Gastroesophageal sphincter (tissue), 4 donors: ENCODE data around the gene SLC5A7. TPM values are rescaled to one million over a fixed set of nuclear protein-coding genes. Genes with fewer than 3 reads are reported as not detected.

Source experiments
- ATAC-seq: fragments of 150-250 bp; one replicate; pipeline ENCODE4 v1.9.1; 2016; ENCODE audit warnings: mild to moderate bottlenecking, moderate library complexity
- H3K27ac ChIP-seq, 4 donors: fragments of 200-600 bp; sonication (generic) in 3 of 4; 1 replicate in 3 of 4; 2 replicates in 1 of 4; pipeline ENCODE4 v1.5.1; 2016 to 2019
- H3K27me3 ChIP-seq: fragments of 200-600 bp; sonication (generic); one replicate; pipeline ENCODE4 v1.5.1; 2019
- H3K36me3 ChIP-seq, 2 donors: fragments of 200-600 bp; sonication (generic); one replicate each; pipeline ENCODE4 v1.5.1; 2019; ENCODE audit warnings: control low read depth in 1 of 2
- H3K4me1 ChIP-seq, 3 donors: fragments of 200-600 bp; sonication (generic); 1 replicate in 2 of 3; 2 replicates in 1 of 3; pipeline ENCODE4 v1.5.1; 2016 to 2019; ENCODE audit warnings: control low read depth in 2 of 3
- H3K4me3 ChIP-seq, 2 donors: fragments of 200-600 bp; sonication (generic); one replicate each; pipeline ENCODE4 v1.5.1; 2019; ENCODE audit warnings: mild to moderate bottlenecking in 1 of 2, moderate library complexity in 1 of 2
- H3K9me3 ChIP-seq, 3 donors: fragments of 200-600 bp; sonication (generic); one replicate each; pipeline ENCODE4 v1.5.1; 2017 to 2019; ENCODE audit warnings: control low read depth in 2 of 3
- EP300 ChIP-seq: sonication (generic); formaldehyde crosslinking; IDR thresholded peaks from one replicate; pipeline ENCODE4 v1.6.1; 2017; ENCODE audit warnings: antibody characterized with exemption, mild to moderate bottlenecking
- POLR2A ChIP-seq, 2 donors: fragments of 450-650 bp; IDR thresholded peaks; one replicate each; pipeline ENCODE4 v1.6.1; 2017; ENCODE audit warnings: antibody characterized with exemption in 2 of 2, mild to moderate bottlenecking in 2 of 2, moderate library complexity in 1 of 2
- POLR2AphosphoS5 ChIP-seq: sonication (generic); formaldehyde crosslinking; IDR thresholded peaks from one replicate; pipeline ENCODE4 v1.6.1; 2017; ENCODE audit warnings: antibody characterized with exemption
- WGBS, 2 donors: methylation state at CpG; one replicate each; pipeline ENCODE4 v1.1.5; 2018; ENCODE audit warnings: low coverage in 1 of 2; 5-methylcytosine and 5-hydroxymethylcytosine counted together
- total RNA-seq, 4 donors: library from RNA; depleted of rRNA; stranded (reverse); fragments of >200 nt; gene quantifications; one replicate each; pipeline ENCODE4 v1.1.0, GENCODE V29; 2016
- TF ChIP-seq, protein P1 (sequence below), 4 experiments: fragments of 200-600 bp in 2 of 4; fragments of 450-650 bp in 2 of 4; sonication (generic) in 1 of 4; IDR thresholded peaks; one replicate each; pipeline ENCODE4 v1.5.1; 2017 to 2019; ENCODE audit warnings: antibody characterized with exemption in 4 of 4, mild to moderate bottlenecking in 2 of 4, moderate library complexity in 2 of 4

Gene SLC5A7
- 1 to 10 TPM in 3 of 4 donors, under 1 TPM in 1; 0.93 to 2.3 (median 1.3) TPM for total RNA-seq

DNA sequence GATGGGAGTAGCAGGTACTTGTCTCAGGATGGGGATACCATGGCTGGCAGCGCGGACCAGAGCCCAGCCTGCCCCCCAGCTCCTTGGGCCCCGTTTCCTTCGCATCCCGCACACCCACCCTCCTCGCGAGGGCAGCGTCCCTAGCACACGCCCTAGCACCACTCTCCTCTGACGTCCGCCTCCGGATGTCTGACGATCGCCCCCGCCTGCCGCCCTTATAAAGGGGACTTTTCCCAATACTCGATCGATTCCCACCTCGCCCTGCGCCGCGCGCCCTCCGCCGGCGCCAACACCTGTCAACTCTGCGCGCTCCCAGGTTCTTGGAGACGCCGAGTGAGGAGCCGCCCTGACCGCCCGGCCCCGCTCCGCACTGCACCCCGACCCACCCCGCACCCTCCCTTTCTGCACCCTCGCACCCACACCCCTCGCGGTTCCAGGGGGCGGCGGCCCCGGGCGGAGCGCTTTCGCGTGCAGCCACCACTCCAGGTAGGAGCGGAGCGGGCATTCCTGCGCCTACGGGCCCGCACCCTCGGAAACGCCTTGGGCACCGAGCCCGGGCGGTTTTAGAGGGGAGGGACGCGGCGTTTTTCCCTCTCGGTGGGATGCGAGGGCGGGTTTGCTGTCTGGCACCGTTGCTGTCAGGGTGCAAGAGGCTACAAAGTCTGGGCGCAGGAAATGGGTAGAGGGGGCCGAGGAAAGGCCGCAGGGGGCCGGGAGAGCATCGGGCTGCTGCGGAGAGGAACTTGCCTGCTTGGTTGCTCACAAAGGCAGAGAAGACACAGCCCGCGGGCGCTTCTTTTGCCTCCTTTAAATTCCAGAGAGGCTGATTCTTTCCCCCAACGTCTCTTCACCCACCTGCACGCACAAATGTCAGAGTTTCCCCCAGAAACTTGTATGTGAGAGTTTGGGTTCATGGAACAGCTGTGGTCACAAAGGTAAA, at the start of gene SLC5A7:
Gene SLC5A7, plus strand, starts transcription at position 247 of the 940 bp plus-strand sequence. CDS start 1,632 bp downstream, outside the sequence.
- no peak for ATAC-seq
- Histone ChIP-seq H3K4me3 (peak within 1 kb of the TSS in 1 of 2 donors; percentile 42), H3K4me1 (peaks cover 0 to 8% (median 0%) of the 10 kb centered on the region in 3 donors)

DNA sequence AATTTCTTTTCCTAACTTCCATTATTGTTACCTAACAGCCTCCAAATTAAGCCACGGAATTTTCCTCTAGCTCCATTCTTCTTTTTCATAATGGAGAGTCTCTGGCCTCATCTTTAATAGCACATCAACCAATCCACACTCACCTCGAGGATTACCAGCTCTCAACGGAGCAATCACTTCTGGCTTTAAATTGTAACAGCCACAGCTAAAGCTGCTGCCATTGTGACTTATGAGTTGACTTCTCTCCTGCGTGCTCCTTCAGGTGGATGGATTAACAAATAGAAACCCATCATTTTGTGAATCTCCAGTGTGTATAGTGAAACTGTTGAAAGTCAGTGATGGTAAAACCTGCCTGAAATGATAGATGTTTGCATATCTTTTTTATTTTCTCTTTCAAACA, 24.9 kb upstream of the SLC5A7 start:
- Histone ChIP-seq H3K4me3 (no peak overlapping the region), H3K36me3 (no peaks in the 10 kb centered on the region), H3K9me3 (no peaks in the 10 kb centered on the region), H3K27ac (no peak overlapping the region), H3K4me1 (no peaks in the 10 kb centered on the region), H3K27me3 (no peaks in the 10 kb centered on the region)
- no peak for ATAC-seq
- no peak for TF ChIP-seq POLR2A (IDR thresholded peaks at IDR 0.05)
- TF ChIP-seq POLR2AphosphoS5 = no peak
- TF ChIP-seq, protein P1, sequence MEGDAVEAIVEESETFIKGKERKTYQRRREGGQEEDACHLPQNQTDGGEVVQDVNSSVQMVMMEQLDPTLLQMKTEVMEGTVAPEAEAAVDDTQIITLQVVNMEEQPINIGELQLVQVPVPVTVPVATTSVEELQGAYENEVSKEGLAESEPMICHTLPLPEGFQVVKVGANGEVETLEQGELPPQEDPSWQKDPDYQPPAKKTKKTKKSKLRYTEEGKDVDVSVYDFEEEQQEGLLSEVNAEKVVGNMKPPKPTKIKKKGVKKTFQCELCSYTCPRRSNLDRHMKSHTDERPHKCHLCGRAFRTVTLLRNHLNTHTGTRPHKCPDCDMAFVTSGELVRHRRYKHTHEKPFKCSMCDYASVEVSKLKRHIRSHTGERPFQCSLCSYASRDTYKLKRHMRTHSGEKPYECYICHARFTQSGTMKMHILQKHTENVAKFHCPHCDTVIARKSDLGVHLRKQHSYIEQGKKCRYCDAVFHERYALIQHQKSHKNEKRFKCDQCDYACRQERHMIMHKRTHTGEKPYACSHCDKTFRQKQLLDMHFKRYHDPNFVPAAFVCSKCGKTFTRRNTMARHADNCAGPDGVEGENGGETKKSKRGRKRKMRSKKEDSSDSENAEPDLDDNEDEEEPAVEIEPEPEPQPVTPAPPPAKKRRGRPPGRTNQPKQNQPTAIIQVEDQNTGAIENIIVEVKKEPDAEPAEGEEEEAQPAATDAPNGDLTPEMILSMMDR (IDR thresholded peaks at IDR 0.05) = no peak
- no peak for TF ChIP-seq EP300
- 39 to 51% methylated on average over 4 of the region's 4 CpGs for WGBS, 2 donors

More for the DNA sequence above, at the start of gene SLC5A7:
- Histone ChIP-seq H3K36me3 (no peaks in the 10 kb centered on the region), H3K27me3 (peaks cover 32% of the 10 kb centered on the region), H3K9me3 (no peaks in the 10 kb centered on the region), H3K27ac (peak within 1 kb of the TSS in 1 of 4 donors; percentile 32)
- 0 to 2% methylated on average over 6 to 26 of the region's 75 CpGs for WGBS, 2 donors
- no peak for TF ChIP-seq POLR2A (IDR thresholded peaks at IDR 0.05)
- TF ChIP-seq POLR2AphosphoS5 = no peak
- TF ChIP-seq, protein P1 (IDR thresholded peaks at IDR 0.05) = no peak
- TF ChIP-seq EP300 = no peak

DNA sequence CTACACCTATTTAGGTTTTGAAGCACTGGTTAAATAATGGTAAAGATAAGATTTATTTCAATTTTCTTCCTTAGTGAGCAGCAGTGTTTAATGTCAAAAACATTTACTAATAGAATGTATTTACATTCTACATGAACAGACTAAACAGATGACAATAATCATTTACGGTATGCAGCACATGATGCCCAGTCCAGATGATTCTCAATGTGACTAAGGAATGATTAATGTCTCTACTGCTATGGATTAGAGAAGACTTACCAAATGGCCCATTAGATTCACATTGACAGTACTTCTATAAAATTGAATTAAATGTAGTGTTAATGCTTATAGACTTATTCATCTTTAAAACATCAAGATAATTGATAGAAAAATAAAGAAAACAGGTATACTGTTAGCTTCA, 22.1 kb upstream of the SLC5A7 start:
- no peak for ATAC-seq
- TF ChIP-seq POLR2A (IDR thresholded peaks at IDR 0.05) = no peak
- TF ChIP-seq EP300 = no peak
- TF ChIP-seq, protein P1 (IDR thresholded peaks at IDR 0.05) = no peak
- no peak for TF ChIP-seq POLR2AphosphoS5
- Histone ChIP-seq H3K4me1 (no peaks in the 10 kb centered on the region), H3K27ac (no peak overlapping the region), H3K9me3 (no peaks in the 10 kb centered on the region), H3K4me3 (no peak overlapping the region), H3K27me3 (no peaks in the 10 kb centered on the region), H3K36me3 (no peaks in the 10 kb centered on the region)
- 43 to 50% methylated on average over 1 of the region's 1 CpG for WGBS, 2 donors

DNA sequence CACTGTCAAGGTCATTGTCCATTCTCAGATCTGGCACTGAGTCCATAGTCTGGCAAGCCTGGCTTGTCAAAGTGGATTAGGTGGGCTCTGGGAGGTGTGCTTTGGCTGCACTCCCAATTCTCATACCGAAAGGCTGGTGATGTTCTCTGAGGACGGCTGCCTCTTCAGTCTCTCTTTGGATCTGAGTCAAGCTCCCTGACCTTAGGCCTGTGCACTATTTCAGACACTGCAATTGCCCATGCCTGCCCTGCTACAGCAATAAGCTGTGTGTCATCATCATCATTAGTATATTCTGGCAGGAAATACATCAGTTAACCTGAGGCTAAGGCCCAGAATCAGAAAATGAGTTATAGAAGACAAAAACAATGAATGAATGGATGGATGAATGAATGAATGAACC, 1.6 kb upstream of the SLC5A7 start:
- 40% methylated on average over 1 of the region's 2 CpGs; no CpG with 5 or more reads in 1 of the 2 donors for WGBS, 2 donors
- TF ChIP-seq POLR2AphosphoS5 = no peak
- TF ChIP-seq, protein P1 (IDR thresholded peaks at IDR 0.05) = no peak
- TF ChIP-seq POLR2A (IDR thresholded peaks at IDR 0.05) = no peak
- no peak for TF ChIP-seq EP300
- Histone ChIP-seq H3K27me3 (peaks cover 32% of the 10 kb centered on the region), H3K4me1 (peaks cover 0 to 8% (median 0%) of the 10 kb centered on the region in 3 donors), H3K9me3 (no peaks in the 10 kb centered on the region), H3K36me3 (no peaks in the 10 kb centered on the region), H3K4me3 (no peak overlapping the region), H3K27ac (no peak overlapping the region)
- no peak for ATAC-seq
